ENCODE results near the gene TCEAL1.

Gene TCEAL1

DNA sequence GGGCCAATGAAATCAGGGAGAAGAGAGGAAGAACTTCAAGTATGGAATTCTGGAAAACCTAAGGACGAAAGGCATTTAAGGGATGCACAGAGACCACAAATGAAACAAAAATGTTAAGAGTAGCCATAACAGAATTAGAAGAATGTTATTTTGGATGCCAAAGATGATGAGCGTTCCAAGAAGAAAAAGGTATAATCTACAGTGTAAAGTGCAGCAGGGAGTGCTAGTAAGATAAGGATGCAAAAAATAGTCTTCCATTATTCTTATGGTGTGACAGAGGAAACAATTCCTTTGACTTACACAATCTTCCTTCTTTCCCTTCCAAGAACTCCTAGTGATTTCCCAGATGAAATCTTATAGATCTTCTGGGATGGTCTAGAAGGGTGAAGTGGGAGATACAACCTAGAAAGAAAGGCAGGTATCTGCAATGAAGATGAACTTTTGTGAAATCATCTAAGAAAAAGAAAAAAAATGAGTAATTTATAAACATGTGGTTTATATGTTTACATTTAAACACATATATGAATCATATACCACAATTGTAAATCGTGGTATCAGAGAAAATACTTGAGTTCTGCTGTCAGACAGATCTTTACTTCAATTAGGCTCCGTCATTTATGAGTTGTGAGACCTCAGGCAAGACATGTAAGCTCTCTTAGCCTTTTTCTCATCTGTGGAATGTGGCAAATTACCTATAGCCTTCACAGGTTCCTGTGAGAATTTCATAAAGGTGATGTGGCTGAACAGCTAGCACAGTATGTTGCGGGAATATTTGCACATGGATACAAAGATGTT lies 49.6 kb downstream of the TCEAL1 start:
- Histone ChIP-seq H3K4me2 (ENCODE audit: low read length) (no peak overlapping the region), H4K20me1 (ENCODE audit: insufficient read depth, low read length) (no peaks in the 10 kb centered on the region), H3K27me3 (ENCODE audit: insufficient read depth, low read length) (no peaks in the 10 kb centered on the region), H3K27ac (ENCODE audit: low read depth, low read length, poor library complexity, severe bottlenecking) (no peak overlapping the region), H3K4me1 (ENCODE audit: insufficient read depth, low read length, severe bottlenecking) (no peaks in the 10 kb centered on the region), H3K9ac (ENCODE audit: low read length) (no peak overlapping the region), H3K9me2 (ENCODE audit: low read depth, low read length) (no peaks in the 10 kb centered on the region), H3K4me3 (ENCODE audit: low read depth, low read length, poor library complexity, severe bottlenecking) (no peak overlapping the region), H2AFZ (ENCODE audit: low read length) (no peak overlapping the region), H3K36me3 (ENCODE audit: insufficient read depth, low read length) (peaks cover 67% of the 10 kb centered on the region), H3K9me3 (ENCODE audit: low read length) (no peaks in the 10 kb centered on the region), H3F3A (ENCODE audit: insufficient read depth, low read length) (no peaks in the 10 kb centered on the region), H3K79me2 (ENCODE audit: insufficient read depth, low read length) (no peaks in the 10 kb centered on the region)
- no peak for TF ChIP-seq EZH2 (IDR thresholded peaks at IDR 0.05; ENCODE audit: borderline replicate concordance, low read length)
- TF ChIP-seq, protein P1, sequence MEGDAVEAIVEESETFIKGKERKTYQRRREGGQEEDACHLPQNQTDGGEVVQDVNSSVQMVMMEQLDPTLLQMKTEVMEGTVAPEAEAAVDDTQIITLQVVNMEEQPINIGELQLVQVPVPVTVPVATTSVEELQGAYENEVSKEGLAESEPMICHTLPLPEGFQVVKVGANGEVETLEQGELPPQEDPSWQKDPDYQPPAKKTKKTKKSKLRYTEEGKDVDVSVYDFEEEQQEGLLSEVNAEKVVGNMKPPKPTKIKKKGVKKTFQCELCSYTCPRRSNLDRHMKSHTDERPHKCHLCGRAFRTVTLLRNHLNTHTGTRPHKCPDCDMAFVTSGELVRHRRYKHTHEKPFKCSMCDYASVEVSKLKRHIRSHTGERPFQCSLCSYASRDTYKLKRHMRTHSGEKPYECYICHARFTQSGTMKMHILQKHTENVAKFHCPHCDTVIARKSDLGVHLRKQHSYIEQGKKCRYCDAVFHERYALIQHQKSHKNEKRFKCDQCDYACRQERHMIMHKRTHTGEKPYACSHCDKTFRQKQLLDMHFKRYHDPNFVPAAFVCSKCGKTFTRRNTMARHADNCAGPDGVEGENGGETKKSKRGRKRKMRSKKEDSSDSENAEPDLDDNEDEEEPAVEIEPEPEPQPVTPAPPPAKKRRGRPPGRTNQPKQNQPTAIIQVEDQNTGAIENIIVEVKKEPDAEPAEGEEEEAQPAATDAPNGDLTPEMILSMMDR (IDR thresholded peaks at IDR 0.05; ENCODE audit: low read length): no peak

All from OCI-LY1 (cell line).